ENCODE results near the gene NAA38. TPM values are rescaled to one million over a fixed set of nuclear protein-coding genes. Genes with fewer than 3 reads are reported as not detected.
A peak's percentile ranks its signal among the peaks of the same experiment; 100 is the strongest.

The NAA38 gene
- total and polyA plus RNA-seq, 2 experiments from 2014 or later: 17.1 to 74.8 TPM

GRCh38 chr17:7846063-7846735 lies 11.2 kb downstream of the NAA38 start (continued):
- TF ChIP-seq REST (IDR thresholded peaks at IDR 0.05; ENCODE audit: unreplicated experiment) (no peak), ZNF114 (CRISPR knock-in tag; IDR thresholded peaks at IDR 0.05) (no peak), NANOG (IDR thresholded peaks at IDR 0.05; ENCODE audit: borderline replicate concordance) (no peak), EZH2 (IDR thresholded peaks at IDR 0.05; ENCODE audit: low read depth, unreplicated experiment) (no peak), ETS1 (IDR thresholded peaks at IDR 0.05) (no peak), EZH2phosphoT487 (IDR thresholded peaks at IDR 0.05; ENCODE audit: unreplicated experiment) (no peak), CTCF (conservative IDR thresholded peaks at IDR 0.05; ENCODE audit: low read depth in 2 of 2) (no peak)

- H3K27ac ChIP-seq (ENCODE audit: low read depth): no peak overlapping the region
- H3K4me3 ChIP-seq: peak overlapping the region; percentile 94
- DNase-seq (ENCODE audit: low spot score) (no peak), ATAC-seq (no peak)
- H3K9me2 ChIP-seq (ENCODE audit: insufficient read depth): no peaks in the 10 kb centered on the region
- H3K4me2 ChIP-seq: peak overlapping the region; percentile 99
- Mint-ChIP-seq H3K27ac (no peak overlapping the region), H3K4me3 (peak overlapping the region; percentile 88), H3K4me1 (peaks cover 14% of the 10 kb centered on the region), H3K36me3 (ENCODE audit: low read depth) (peaks cover 2% of the 10 kb centered on the region; the same call in 1 of the 3 replicates), H3K27me3 (ENCODE audit: insufficient read depth, low read depth, poor library complexity) (peaks cover 48% of the 10 kb centered on the region), H3K9me3 (no peaks in the 10 kb centered on the region; the same call in 2 of the 3 replicates)
- no peaks in the 10 kb centered on the region for H3K79me2 ChIP-seq (replicated peaks; ENCODE audit: insufficient read depth)
- H3F3A ChIP-seq (replicated peaks; ENCODE audit: low read depth): 0 out of 2 replicates have a peak, but pooled peaks cover 8% of the 10 kb centered on the region
- peaks cover 83% of the 10 kb centered on the region for H3K27me3 ChIP-seq (ENCODE audit: insufficient read depth)
- peaks cover 7% of the 10 kb centered on the region for H4K20me1 ChIP-seq (replicated peaks; ENCODE audit: insufficient read depth)
- H3K4me1 ChIP-seq (ENCODE audit: insufficient read depth): peaks cover 11% of the 10 kb centered on the region; the same call in 1 of the 2 replicates
- peak overlapping the region; percentile 73 for H2AFZ ChIP-seq
- H3K36me3 ChIP-seq (ENCODE audit: insufficient read depth): peaks cover 5% of the 10 kb centered on the region; the same call in 1 of the 2 replicates
- TF ChIP-seq ZNF331 (CRISPR knock-in tag; IDR thresholded peaks at IDR 0.05; ENCODE audit: low read depth) (no peak), JUNB (IDR thresholded peaks at IDR 0.05; ENCODE audit: unreplicated experiment) (no peak), EZH2 (IDR thresholded peaks at IDR 0.05; ENCODE audit: low read depth, unreplicated experiment) (no peak), ETS1 (IDR thresholded peaks at IDR 0.05) (no peak)
These were observed 11.8 kb downstream of the NAA38 start for GRCh38 chr17:7845359-7846062.
